ENCODE data around the gene C20orf96.
"Not testable (repeated sequence)": the region's sequence is repeated elsewhere in the genome, so short reads cannot be mapped to it uniquely, and the experiment has no call there.

C20orf96 gene

DNA sequence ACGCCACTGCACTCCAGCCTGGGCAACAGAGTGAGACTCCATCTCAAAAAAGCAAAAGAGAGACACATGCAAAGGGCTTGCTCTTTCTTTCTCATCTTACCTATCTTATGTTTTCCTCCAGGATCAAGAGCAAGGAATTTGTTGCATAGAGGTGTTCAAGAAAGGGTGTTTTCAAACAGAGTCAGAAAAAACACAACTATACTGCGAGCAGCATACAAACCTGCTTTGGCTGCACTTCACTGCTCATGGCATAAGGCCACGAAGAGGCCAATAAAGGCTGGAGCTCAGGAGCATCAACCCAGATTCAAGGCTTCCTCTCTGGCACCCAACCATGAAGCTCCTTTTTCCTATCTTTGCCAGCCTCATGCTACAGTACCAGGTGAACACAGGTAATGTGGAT is 63.6 kb downstream of the C20orf96 start, which contains the start of gene DEFB129:
DEFB129 (plus strand) TSS at position 301 of the 400 bp plus-strand sequence; CDS start at position 332, 31 bp downstream.
- DNase-seq = no peak

DNA sequence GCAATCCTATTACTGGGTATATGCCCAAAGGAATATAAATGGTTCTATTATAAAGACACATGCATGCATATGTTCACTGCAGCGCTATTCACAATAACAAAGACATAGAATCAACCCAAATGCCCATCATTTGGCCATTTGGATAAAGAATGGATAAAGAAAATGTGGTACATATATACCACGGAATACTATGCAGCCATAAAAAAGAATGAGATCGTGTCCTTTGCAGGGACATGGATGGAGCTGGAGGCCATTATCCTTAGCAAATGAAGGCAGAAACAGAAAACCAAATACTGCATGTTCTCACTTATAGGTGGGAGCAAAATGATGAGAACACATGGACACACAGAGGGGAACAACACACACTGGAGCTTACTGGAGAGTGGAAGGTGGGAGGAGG is 64.7 kb downstream of the C20orf96 start:
- DNase-seq = not testable (repeated sequence)

DNA sequence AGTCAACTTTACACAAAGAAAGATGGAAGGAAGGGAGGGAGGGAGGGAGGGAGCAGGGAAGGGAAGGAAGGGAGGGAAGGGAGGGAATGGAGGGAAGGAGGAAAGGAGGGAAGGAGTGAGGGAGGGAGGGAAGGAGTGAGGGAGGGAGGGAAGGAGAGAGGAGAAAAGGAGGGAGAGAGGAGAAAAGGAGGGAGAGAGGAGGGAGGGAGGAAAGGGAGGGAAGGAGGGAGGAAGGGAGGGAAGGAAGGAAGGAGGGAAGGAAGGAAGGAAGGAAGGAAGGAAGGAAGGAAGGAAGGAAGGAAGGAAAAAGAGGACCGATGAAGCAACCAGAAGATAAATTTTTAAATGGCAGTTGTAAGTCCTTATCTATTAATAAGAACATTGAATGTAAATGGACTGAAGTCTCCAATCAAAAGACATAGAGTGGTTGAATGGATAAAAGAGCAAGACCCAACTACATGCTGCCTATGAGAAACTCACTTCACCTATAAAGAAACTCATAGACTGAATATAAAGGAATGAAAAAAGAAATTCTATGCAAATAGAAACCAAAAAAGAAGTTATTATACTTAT is 69.2 kb downstream of the C20orf96 start:
- DNase-seq = no peak

Data from NCI-H524 treated with DMSO at 0.1 percent for 48 hours (cell line).